Right renal pelvis (tissue), 4 donors: ENCODE data around the gene C4orf36. TPM values are rescaled to one million over a fixed set of nuclear protein-coding genes. Genes with fewer than 3 reads are reported as not detected.

Experiments used
- DNase-seq, 4 donors: peaks; one replicate each; pipeline ENCODE4 v3.0.0-alpha.2; 2013; ENCODE audit warnings: low read depth in 4 of 4, low spot score in 3 of 4, missing footprints in 1 of 4
- polyA plus RNA-seq, 4 donors: library from polyadenylated mRNA; unstranded; fragments of 120-200 nt; gene quantifications; one replicate each; pipeline ENCODE4 v1.2.1, GENCODE V29; 2013; ENCODE audit not compliant: insufficient read length in 4 of 4

Gene C4orf36
- polyA plus RNA-seq, 4 donors = 0.49 to 2.3 (median 1.6) TPM

GRCh38 chr4:86870442-86871069 lies 21.7 kb downstream of the C4orf36 start:
- DNase-seq = no peak

DNA sequence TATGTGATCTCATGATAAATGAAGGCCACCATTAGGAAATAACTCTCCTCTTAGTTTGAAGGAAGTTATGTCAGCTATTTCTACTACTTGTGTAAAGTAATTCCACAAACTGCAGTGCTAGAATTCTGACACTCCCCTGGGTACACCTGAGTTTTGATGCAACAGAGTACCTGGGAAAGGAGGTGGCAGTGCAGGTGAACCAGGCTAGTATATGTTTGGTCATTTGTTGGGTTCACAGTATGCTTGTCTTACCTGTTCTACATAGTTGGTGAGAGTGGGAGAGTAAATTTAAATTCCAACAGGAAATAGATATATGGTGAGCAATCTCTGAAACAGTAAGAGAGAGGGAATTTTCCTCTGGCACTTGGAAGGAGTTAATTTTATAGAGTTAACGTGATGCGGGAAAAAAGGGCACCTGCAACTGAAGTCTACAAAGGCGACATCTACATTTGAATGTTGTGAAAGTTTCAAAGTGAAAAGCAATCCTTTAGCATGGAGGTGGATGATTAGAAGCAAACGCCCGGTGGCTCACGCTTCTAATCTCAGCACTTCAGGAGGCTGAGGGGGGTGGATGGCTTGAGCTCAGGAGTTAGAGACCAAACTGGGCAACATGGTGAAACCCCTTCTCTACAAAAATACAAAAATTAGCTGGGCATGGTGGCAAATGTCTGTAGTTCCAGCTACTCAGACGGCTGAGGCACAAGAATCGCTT lies 34.7 kb downstream of the C4orf36 start:
- no peak for DNase-seq

GRCh38 chr4:86856896-86857295 lies 35.3 kb downstream of the C4orf36 start:
- no peak for DNase-seq

DNA sequence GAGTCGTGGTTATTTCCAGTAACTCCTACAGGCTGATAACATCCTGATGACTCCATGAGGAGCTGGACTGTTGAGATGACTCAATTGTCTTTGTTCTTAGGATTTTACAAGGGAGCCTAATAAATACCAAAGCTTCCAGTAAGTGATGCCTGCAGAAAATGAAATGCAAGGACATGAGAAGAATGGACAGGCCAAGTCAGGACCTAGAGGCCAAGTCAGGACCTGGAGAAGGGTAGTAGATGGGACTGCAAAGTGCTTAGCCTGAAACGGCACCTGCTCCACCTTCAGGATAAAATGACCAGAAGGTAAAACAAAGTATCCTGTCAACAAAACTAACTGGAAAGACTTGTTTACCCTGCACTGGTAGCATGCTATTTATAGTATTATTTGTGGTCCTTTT lies 36.6 kb downstream of the C4orf36 start:
- DNase-seq = no peak

- DNase-seq = no peak
Measured at GRCh38 chr4:86853209-86853608, 39.0 kb downstream of the C4orf36 start.

GRCh38 chr4:86848732-86849619 lies 43.2 kb downstream of the C4orf36 start, which contains the start of gene SLC10A6:
TSS of gene SLC10A6 (minus strand) at chr4:86849384. CDS start at chr4:86849115, 269 bp downstream.
- no peak for DNase-seq

- no peak for DNase-seq
Measured at GRCh38 chr4:86848136-86848535, 44.1 kb downstream of the C4orf36 start.

DNA sequence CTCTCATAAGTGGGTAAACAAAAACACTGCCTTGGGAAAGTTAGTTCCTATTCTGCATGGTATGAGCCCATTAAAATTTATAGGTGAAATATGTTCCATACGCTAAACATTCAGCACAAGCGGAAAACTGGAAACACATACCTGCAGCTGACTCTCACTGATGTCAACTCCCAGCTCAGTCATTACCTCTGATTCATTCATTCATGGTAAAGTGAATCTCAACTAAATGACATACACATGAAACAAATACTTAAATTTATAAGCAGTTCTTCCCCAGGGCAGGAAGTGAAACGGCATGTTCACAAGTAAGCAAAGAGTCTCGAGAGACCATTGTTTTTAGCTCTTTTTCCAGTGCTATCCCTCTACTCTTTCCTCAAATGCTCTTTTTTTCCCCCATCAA lies 44.7 kb downstream of the C4orf36 start:
- no peak for DNase-seq

- DNase-seq = no peak
Measured at GRCh38 chr4:86846921-86847320, 45.3 kb downstream of the C4orf36 start.

GRCh38 chr4:86845593-86845992 lies 46.6 kb downstream of the C4orf36 start:
- no peak for DNase-seq

DNA sequence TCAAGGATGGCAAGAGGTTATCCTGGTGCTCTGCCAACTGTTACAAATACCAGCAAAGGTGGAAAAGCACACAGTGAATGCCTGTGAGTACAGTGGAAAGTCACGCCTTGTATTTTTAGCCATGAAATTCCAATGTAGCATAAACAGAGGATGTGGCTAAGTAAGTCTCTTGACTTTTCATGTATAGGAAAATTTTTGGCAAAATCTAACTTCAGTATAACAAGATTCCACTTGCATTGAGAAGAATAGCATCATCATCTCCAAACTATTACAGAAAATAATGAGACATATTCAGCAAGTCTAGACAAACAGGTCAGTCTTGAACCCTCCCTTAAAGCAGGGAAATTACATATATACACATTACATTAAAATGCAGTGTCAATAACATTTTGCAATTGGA lies 50.9 kb downstream of the C4orf36 start:
- DNase-seq = no peak

DNA sequence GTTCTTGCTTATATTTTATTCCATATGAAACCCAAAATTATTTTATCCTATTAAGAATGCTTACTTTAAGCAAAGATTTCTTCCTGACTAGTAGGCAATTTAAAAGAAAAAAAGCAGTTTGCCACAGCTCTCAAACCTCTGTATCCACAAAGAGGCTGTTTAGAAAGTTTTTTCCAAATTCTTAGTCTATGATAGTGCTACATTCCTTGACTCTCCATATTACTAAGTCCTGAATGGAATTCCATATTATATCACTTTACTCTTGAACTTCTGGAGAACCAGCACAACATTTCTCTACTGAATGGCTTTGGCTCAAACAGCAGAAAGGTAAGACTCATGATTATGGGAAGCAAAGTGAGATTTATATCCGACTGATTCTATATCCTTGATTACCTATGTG lies 51.4 kb downstream of the C4orf36 start:
- DNase-seq = no peak

DNA sequence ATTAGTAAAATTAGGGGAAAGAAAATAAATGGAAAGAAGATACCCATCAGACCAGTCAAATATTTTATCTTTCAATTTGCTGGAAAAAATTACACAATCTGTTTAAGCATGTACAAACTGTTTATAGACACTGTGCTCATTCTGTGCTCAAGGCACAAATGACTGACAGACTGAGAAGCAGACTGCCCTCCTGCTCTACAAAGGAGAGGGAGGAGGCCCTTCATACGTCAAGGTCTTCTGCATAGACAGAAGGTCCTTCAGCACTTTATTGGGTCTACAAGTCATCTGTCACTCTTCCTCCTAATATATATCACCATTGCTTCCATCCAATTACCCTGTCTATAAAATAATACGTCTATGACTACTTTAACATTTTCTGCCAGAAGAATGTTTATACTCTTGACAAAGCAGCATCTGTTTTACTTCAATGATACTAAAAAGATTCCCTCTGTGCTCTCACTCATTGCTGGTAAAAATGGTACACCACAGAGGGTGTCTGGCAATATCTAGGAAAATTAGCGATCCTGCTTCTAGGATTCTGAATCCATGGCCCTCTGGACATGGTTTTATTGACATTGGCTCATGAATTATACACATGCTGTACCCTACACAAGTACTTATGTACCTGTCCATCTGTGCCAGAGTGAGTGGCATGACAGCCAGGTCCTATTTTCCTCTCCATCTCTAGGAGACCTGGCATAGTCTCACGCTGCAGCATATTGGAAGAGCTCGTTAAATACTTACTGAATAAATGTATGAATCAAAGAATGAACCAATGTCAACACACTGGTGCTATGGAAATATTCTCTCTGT lies 54.3 kb downstream of the C4orf36 start:
- no peak for DNase-seq

DNA sequence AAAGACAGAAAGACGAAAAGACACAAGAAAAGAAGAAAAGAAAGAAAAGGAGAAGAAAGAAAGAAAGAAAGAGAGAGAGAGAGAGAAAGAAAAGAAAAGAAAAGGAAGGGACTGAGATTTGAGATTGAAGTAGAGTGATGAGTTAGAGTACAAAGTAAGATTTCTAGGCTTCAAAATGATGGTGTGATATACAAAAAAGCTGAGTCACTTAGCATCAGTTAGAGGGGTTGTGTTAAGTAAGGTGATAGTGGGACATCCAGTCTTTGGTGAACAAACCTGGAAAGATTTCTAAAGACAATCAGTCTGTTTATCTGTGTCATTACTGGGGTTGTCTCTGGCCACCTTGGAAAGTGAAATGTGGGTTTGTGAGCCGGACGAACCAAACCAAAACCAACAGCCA lies 56.5 kb downstream of the C4orf36 start:
- DNase-seq = no peak

GRCh38 chr4:86834901-86835300 lies 57.3 kb downstream of the C4orf36 start:
- no peak for DNase-seq

GRCh38 chr4:86833615-86834014 lies 58.6 kb downstream of the C4orf36 start:
- no peak for DNase-seq

- no peak for DNase-seq
Measured at GRCh38 chr4:86831262-86832130, 60.7 kb downstream of the C4orf36 start.
